Astrocyte (in vitro differentiated cells and primary cell): ENCODE measurements around the gene STRADA.

Source experiments
- CTCF ChIP-seq: IDR thresholded peaks from 2 replicates; pipeline ENCODE4 v1.5.1; 2011; ENCODE audit warnings: low read depth, mild to moderate bottlenecking, inconsistent platforms, low read length, moderate library complexity; ENCODE audit not compliant: insufficient read depth
- EZH2 ChIP-seq: IDR thresholded peaks from 2 replicates; pipeline ENCODE4 v1.6.1; 2012; ENCODE audit warnings: mild to moderate bottlenecking, low read length, inconsistent platforms; ENCODE audit not compliant: insufficient read depth

GRCh38 chr17:63682441-63682840 lies 59.2 kb downstream of the STRADA start:
- TF ChIP-seq CTCF (no peak), EZH2 (no peak)
